IMR-90 (cell line): ENCODE measurements around the gene SVIL. TPM values are rescaled to one million over a fixed set of nuclear protein-coding genes. Genes with fewer than 3 reads are reported as not detected.
A peak's percentile ranks its signal among the peaks of the same experiment; 100 is the strongest.

Source experiments
- ATAC-seq: fragments of 200-7000 bp; cut with Tn5 transposase; 2 replicates; pipeline ENCODE4 v1.9.1; 2020; ENCODE audit warnings: low read depth, mild to moderate bottlenecking, moderate library complexity
- BruUV-seq: library from RNA; stranded (reverse); fragments of 400-500 nt; replicated peaks from 2 replicates; lab custom pipeline; 2021; lab: Mats Ljungman, UMichigan
- CTCF ChIA-PET: fragments of 300-600 bp; formaldehyde crosslinking; extraction: SDS; loops from one replicate; lab custom pipeline; 2021; ENCODE audit warnings: antibody characterized with exemption; lab: Yijun Ruan, JAX
- POLR2A ChIA-PET: fragments of 300-600 bp; sonication (Branson Sonifier 250); formaldehyde crosslinking; loops from one replicate; lab custom pipeline; 2022; ENCODE audit warnings: antibody characterized with exemption; ENCODE audit not compliant: unreplicated experiment; lab: Charles Lee
- DNase-seq: peaks from one replicate; pipeline ENCODE4 v3.0.0; 2013
- H2AFZ ChIP-seq: replicated peaks from 2 replicates; pipeline ENCODE3; 2013; ENCODE audit warnings: low read length, mild to moderate bottlenecking; ENCODE audit not compliant: poor library complexity
- H2AK5ac ChIP-seq: 2 replicates; pipeline ENCODE4 v1.6.1; 2013; ENCODE audit warnings: low read depth, low read length, inconsistent platforms
- H2AK9ac ChIP-seq: replicated peaks from 2 replicates; pipeline ENCODE3; 2013; ENCODE audit warnings: mild to moderate bottlenecking, low read depth, low read length, moderate library complexity; ENCODE audit not compliant: poor library complexity
- H2BK120ac ChIP-seq: 2 replicates; pipeline ENCODE4 v1.6.1; 2013; ENCODE audit warnings: low read depth, low read length, inconsistent platforms
- H2BK15ac ChIP-seq: 3 replicates; pipeline ENCODE4 v1.6.1; 2013; ENCODE audit warnings: low read depth, low read length, inconsistent platforms
- H2BK20ac ChIP-seq: 2 replicates; pipeline ENCODE4 v1.6.1; 2013; ENCODE audit warnings: low read depth, mild to moderate bottlenecking, inconsistent platforms, low read length, moderate library complexity
- H2BK5ac ChIP-seq: 2 replicates; pipeline ENCODE4 v1.6.1; 2013; ENCODE audit warnings: mild to moderate bottlenecking, low read depth, low read length, inconsistent platforms; ENCODE audit not compliant: poor library complexity, severe bottlenecking
- H3K14ac ChIP-seq: replicated peaks from 2 replicates; pipeline ENCODE4 v1.6.1; 2013; ENCODE audit warnings: low read depth, low read length, inconsistent platforms
- H3K18ac ChIP-seq: 2 replicates; pipeline ENCODE4 v1.6.1; 2013; ENCODE audit warnings: low read depth, low read length, control low read depth
- H3K23ac ChIP-seq: 2 replicates; pipeline ENCODE4 v1.6.1; 2013; ENCODE audit warnings: low read depth, low read length, inconsistent platforms
- H3K27ac ChIP-seq: 2 replicates; pipeline ENCODE4 v1.5.1; 2013; ENCODE audit warnings: mild to moderate bottlenecking, control low read depth, low read length; ENCODE audit not compliant: insufficient read depth
- H3K27me3 ChIP-seq: 2 replicates; pipeline ENCODE4 v1.6.1; 2013; ENCODE audit warnings: low read length; ENCODE audit not compliant: control insufficient read depth, insufficient read depth
- H3K36me3 ChIP-seq: 2 replicates; pipeline ENCODE4 v1.6.1; 2013; ENCODE audit warnings: low read length, mixed read lengths; ENCODE audit not compliant: control insufficient read depth, insufficient read depth
- H3K4ac ChIP-seq: 2 replicates; pipeline ENCODE4 v1.6.1; 2013; ENCODE audit warnings: low read depth, low read length, inconsistent platforms
- H3K4me1 ChIP-seq: 2 replicates; pipeline ENCODE4 v1.6.1; 2013; ENCODE audit warnings: low read length, mixed read lengths; ENCODE audit not compliant: control insufficient read depth, insufficient read depth
- H3K4me2 ChIP-seq: 2 replicates; pipeline ENCODE4 v1.6.1; 2013; ENCODE audit warnings: low read depth, mild to moderate bottlenecking, control low read depth, low read length, moderate library complexity
- H3K4me3 ChIP-seq: 2 replicates; pipeline ENCODE4 v1.5.1; 2013; ENCODE audit warnings: low read depth, mild to moderate bottlenecking, control low read depth, low read length, moderate library complexity; ENCODE audit not compliant: insufficient read depth
- H3K56ac ChIP-seq: 2 replicates; pipeline ENCODE4 v1.6.1; 2013; ENCODE audit warnings: low read length, inconsistent platforms; ENCODE audit not compliant: insufficient read depth; ENCODE audit errors: extremely low read depth
- H3K79me1 ChIP-seq, 2 experiments: 2 replicates each; pipeline ENCODE4 v1.6.1; 2013; ENCODE audit warnings: low read length in 2 of 2, inconsistent platforms in 1 of 2, low read depth in 1 of 2
- H3K9ac ChIP-seq: 2 replicates; pipeline ENCODE4 v1.6.1; 2013; ENCODE audit warnings: low read depth, low read length, control low read depth
- H3K9me1 ChIP-seq: 2 replicates; pipeline ENCODE4 v1.6.1; 2013; ENCODE audit warnings: low read length, inconsistent platforms; ENCODE audit not compliant: insufficient read depth
- H3K9me3 ChIP-seq: 2 replicates; pipeline ENCODE4 v1.6.1; 2013; ENCODE audit warnings: low read length; ENCODE audit not compliant: control insufficient read depth, insufficient read depth
- H4K20me1 ChIP-seq: 2 replicates; pipeline ENCODE4 v1.6.1; 2013; ENCODE audit warnings: low read length, inconsistent platforms; ENCODE audit not compliant: insufficient read depth
- H4K5ac ChIP-seq: 2 replicates; pipeline ENCODE4 v1.6.1; 2013; ENCODE audit warnings: mild to moderate bottlenecking, low read depth, low read length, control low read depth
- H4K8ac ChIP-seq, 2 experiments: 2 replicates each; pipeline ENCODE4 v1.6.1; 2013; ENCODE audit warnings: low read depth in 2 of 2, low read length in 2 of 2, control low read depth in 1 of 2, inconsistent platforms in 1 of 2
- H4K91ac ChIP-seq: 2 replicates; pipeline ENCODE4 v1.6.1; 2013; ENCODE audit warnings: low read depth, low read length, inconsistent platforms; ENCODE audit not compliant: insufficient read depth
- BHLHE40 ChIP-seq: fragments of 150-350 bp; IDR thresholded peaks from 2 replicates; pipeline ENCODE4 v1.6.1; 2016; ENCODE audit warnings: mild to moderate bottlenecking, low read depth, low read length
- CEBPB ChIP-seq: IDR thresholded peaks from 2 replicates; pipeline ENCODE4 v1.6.1; 2012; ENCODE audit warnings: low read depth, low read length, improper control_type of control experiment
- CHD1 ChIP-seq: IDR thresholded peaks from 2 replicates; pipeline ENCODE4 v1.6.1; 2012; ENCODE audit warnings: low read depth, low read length, improper control_type of control experiment
- CTCF ChIP-seq: conservative IDR thresholded peaks from 2 replicates; pipeline ENCODE4 v1.5.1; 2012; ENCODE audit warnings: mild to moderate bottlenecking, low read depth, low read length, improper control_type of control experiment
- ELK1 ChIP-seq: fragments of 150-350 bp; IDR thresholded peaks from 2 replicates; pipeline ENCODE4 v1.6.1; 2016; ENCODE audit warnings: low read depth, mild to moderate bottlenecking, low read length, moderate library complexity, borderline replicate concordance
- FOS ChIP-seq: fragments of 150-350 bp; IDR thresholded peaks from 2 replicates; pipeline ENCODE4 v1.6.1; 2016; ENCODE audit warnings: low read depth, low read length
- MAFK ChIP-seq: IDR thresholded peaks from 2 replicates; pipeline ENCODE4 v1.6.1; 2012; ENCODE audit warnings: low read depth, low read length, improper control_type of control experiment
- MXI1 ChIP-seq: IDR thresholded peaks from 2 replicates; pipeline ENCODE4 v1.6.1; 2012; ENCODE audit warnings: low read depth, mild to moderate bottlenecking, low read length, moderate library complexity, borderline replicate concordance
- NFE2L2 ChIP-seq: fragments of 150-350 bp; IDR thresholded peaks from 2 replicates; pipeline ENCODE4 v1.6.1; 2016; ENCODE audit warnings: low read depth, mild to moderate bottlenecking, low read length
- POLR2A ChIP-seq: IDR thresholded peaks from 2 replicates; pipeline ENCODE4 v1.6.1; 2012; ENCODE audit warnings: mild to moderate bottlenecking, low read depth, low read length
- RAD21 ChIP-seq: IDR thresholded peaks from 2 replicates; pipeline ENCODE4 v1.6.1; 2012; ENCODE audit warnings: low read length, improper control_type of control experiment
- RCOR1 ChIP-seq: IDR thresholded peaks from 2 replicates; pipeline ENCODE4 v1.6.1; 2012; ENCODE audit warnings: mild to moderate bottlenecking, low read length, improper control_type of control experiment; ENCODE audit not compliant: insufficient replicate concordance
- RFX5 ChIP-seq: IDR thresholded peaks from 2 replicates; pipeline ENCODE4 v1.8.0; 2012; ENCODE audit warnings: low read depth, mild to moderate bottlenecking, low read length, moderate library complexity
- SMC3 ChIP-seq: fragments of 150-350 bp; IDR thresholded peaks from 2 replicates; pipeline ENCODE4 v1.6.1; 2016; ENCODE audit warnings: low read depth, mild to moderate bottlenecking, antibody characterized with exemption, low read length, moderate library complexity
- USF2 ChIP-seq: fragments of 150-350 bp; IDR thresholded peaks from 2 replicates; pipeline ENCODE4 v1.6.1; 2017; ENCODE audit warnings: mild to moderate bottlenecking, antibody characterized with exemption, low read length, low read depth
- WGBS, 2 experiments: methylation state at CpG; one replicate each; pipeline versions ENCODE4 v1.1.5 to v1.1.7; 2013; ENCODE audit warnings: missing lambda C conversion rate in 2 of 2; ENCODE audit not compliant: insufficient read length in 1 of 2; ENCODE audit errors: extremely low coverage in 2 of 2; 5-methylcytosine and 5-hydroxymethylcytosine counted together
- dilution Hi-C: fragments of 300-500 bp; cut with HindIII; formaldehyde crosslinking; loops from one replicate; pipeline ENCODE4 v1.14.3; 2018; ENCODE audit warnings: low sequenced_read_pairs; ENCODE audit not compliant: unreplicated experiment
- in situ Hi-C: fragments of 300-500 bp; cut with MboI; formaldehyde crosslinking; loops from 3 replicates; pipeline ENCODE4 v1.14.3; 2019; ENCODE audit warnings: low sequenced_read_pairs, inconsistent platforms, mixed read lengths
- intact Hi-C: fragments of 100-400 bp; cut with micrococcal nuclease; formaldehyde crosslinking; loops from 2 replicates; pipeline ENCODE4 v1.10.0; 2022
- polyA plus RNA-seq, 3 experiments: library from polyadenylated mRNA; depleted of rRNA; stranded (reverse); fragments of >200 nt; gene quantifications; 2 replicates each; pipeline ENCODE4 v1.2.3, GENCODE V29; 2012; ENCODE audit warnings: low replicate concordance in 1 of 3
- total RNA-seq: library from RNA; depleted of rRNA; stranded (reverse); fragments of >200 nt; gene quantifications from 2 replicates; pipeline ENCODE4 v1.2.3, GENCODE V29; 2012

Gene SVIL
- total and polyA plus RNA-seq, 2 of the 4 experiments (the other 2 are of a cell fraction) = 11.5 to 11.6 TPM

GRCh38 chr10:29553544-29554250, 81.1 kb downstream of the SVIL start:
- no TSS peak for BruUV-seq
- no peak overlapping the region for H2AK5ac ChIP-seq
- 98% methylated on average over 6 of the region's 13 CpGs; no CpG with 5 or more reads in 1 of the 2 experiments for WGBS, 2 experiments
- peaks cover 13% of the 10 kb centered on the region for H3K4me1 ChIP-seq
- peaks cover 30% of the 10 kb centered on the region for H3K36me3 ChIP-seq
- no peak overlapping the region for H3K18ac ChIP-seq
- in situ Hi-C loops = no loop called here
- no peak overlapping the region for H4K8ac ChIP-seq
- no peak overlapping the region for H3K4me2 ChIP-seq
- H2BK15ac ChIP-seq = no peak overlapping the region
- no peak overlapping the region for H2BK120ac ChIP-seq
- no peak overlapping the region for H3K27ac ChIP-seq
- H2BK20ac ChIP-seq = no peak overlapping the region
- CTCF ChIA-PET = interaction anchor here (1.0 to 1.2 kb wide), 2 partner anchors 19 to 396 kb away, joined by 3 read pairs; no protein-coding TSS in a partner anchor
- no peak overlapping the region for H3K4me3 ChIP-seq
- POLR2A ChIA-PET = interaction anchor here (0.5 kb wide), 1 partner anchor 137 kb away, joined by 9 read pairs; no protein-coding TSS in a partner anchor
- H4K5ac ChIP-seq = no peak overlapping the region
- no peak overlapping the region for H3K23ac ChIP-seq
- no peak for DNase-seq
- no peak for ATAC-seq
- no peaks in the 10 kb centered on the region for H3K27me3 ChIP-seq
- peaks cover 8 to 46% of the 10 kb centered on the region in 2 experiments; a peak in 3 of 4 replicates for H3K79me1 ChIP-seq
- no peak overlapping the region for H3K14ac ChIP-seq
- no peak overlapping the region for H3K9ac ChIP-seq
- H4K20me1 ChIP-seq = no peaks in the 10 kb centered on the region
- intact Hi-C loops = no loop called here
- no peaks in the 10 kb centered on the region for H3K9me3 ChIP-seq
- dilution Hi-C loops = no loop called here
- no peak overlapping the region for H2AK9ac ChIP-seq
- H3K4ac ChIP-seq = peak overlapping the region; percentile 53; the same call in 1 of the 2 replicates
- H3K9me1 ChIP-seq = peaks cover 15% of the 10 kb centered on the region
- no peak overlapping the region for H2BK5ac ChIP-seq
- H4K91ac ChIP-seq = no peak overlapping the region
- no peak overlapping the region for H3K56ac ChIP-seq
- no peak overlapping the region for H2AFZ ChIP-seq
- no peak for TF ChIP-seq NFE2L2
- TF ChIP-seq CHD1 = no peak
- TF ChIP-seq RAD21 = no peak
- TF ChIP-seq RFX5 = no peak
- no peak for TF ChIP-seq USF2
- no peak for TF ChIP-seq SMC3
- no peak for TF ChIP-seq ELK1
- no peak for TF ChIP-seq MXI1
- no peak for TF ChIP-seq MAFK
- TF ChIP-seq POLR2A = no peak
- no peak for TF ChIP-seq FOS
- TF ChIP-seq BHLHE40 = no peak
- TF ChIP-seq CEBPB = no peak
- no peak for TF ChIP-seq CTCF
- TF ChIP-seq RCOR1 = no peak
